HCT116 (cell line): Measurements from ENCODE around the gene TTC23.

Source experiments
- EZH2 ChIP-seq: fragments of 200-600 bp; sonication (generic); IDR thresholded peaks from 2 replicates; pipeline ENCODE4 v1.6.1; 2017; ENCODE audit warnings: antibody characterized with exemption, mixed run types
- TF ChIP-seq, protein P1 (sequence below), 3 experiments: fragments of 200-600 bp in 1 of 3; sonication (generic) in 1 of 3; IDR thresholded peaks in 2 of 3; conservative IDR thresholded peaks in 1 of 3; 2 replicates each; pipeline ENCODE4 v1.5.1; 2012 to 2017; ENCODE audit warnings: low read depth in 2 of 3, low read length in 2 of 3, antibody characterized with exemption in 1 of 3, borderline replicate concordance in 1 of 3, control low read depth in 1 of 3, mild to moderate bottlenecking in 1 of 3, mixed read lengths in 1 of 3, mixed run types in 1 of 3, moderate library complexity in 1 of 3; ENCODE audit not compliant: insufficient read depth in 1 of 3

DNA sequence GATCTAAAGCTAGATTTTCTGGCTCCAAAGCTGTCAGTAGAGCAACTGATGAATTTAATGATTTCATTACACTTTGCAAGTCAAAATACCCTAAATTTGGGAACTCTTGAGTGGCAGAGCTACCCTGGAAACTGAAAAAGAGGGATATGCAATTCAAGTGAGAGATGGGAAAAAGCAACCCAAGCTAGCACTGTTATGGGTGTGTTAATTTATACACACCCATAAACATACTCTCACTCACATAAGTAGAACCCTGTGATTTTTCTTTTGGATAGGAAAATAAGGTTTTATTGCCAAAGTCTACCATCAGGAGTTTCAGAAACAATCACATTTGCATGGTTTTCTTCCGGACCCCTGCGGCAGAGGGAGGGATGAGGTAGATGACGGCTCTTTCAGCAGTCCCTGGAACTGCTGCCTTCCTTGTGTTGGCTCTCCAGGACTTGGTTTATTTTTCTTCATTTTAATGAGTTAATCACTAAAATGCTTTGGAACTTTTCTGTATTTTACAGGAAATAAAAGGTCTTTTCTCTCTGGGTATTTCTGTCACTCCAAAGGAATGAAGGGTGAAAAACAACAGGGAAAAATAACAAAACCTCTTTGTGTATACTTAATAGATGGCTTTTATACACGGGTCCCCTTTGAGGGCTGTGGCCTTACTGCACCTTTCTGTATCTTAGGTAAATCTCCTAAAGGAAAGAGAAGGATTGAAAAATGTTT lies 63.8 kb downstream of the TTC23 start:
- no peak for TF ChIP-seq EZH2
- TF ChIP-seq, protein P1, sequence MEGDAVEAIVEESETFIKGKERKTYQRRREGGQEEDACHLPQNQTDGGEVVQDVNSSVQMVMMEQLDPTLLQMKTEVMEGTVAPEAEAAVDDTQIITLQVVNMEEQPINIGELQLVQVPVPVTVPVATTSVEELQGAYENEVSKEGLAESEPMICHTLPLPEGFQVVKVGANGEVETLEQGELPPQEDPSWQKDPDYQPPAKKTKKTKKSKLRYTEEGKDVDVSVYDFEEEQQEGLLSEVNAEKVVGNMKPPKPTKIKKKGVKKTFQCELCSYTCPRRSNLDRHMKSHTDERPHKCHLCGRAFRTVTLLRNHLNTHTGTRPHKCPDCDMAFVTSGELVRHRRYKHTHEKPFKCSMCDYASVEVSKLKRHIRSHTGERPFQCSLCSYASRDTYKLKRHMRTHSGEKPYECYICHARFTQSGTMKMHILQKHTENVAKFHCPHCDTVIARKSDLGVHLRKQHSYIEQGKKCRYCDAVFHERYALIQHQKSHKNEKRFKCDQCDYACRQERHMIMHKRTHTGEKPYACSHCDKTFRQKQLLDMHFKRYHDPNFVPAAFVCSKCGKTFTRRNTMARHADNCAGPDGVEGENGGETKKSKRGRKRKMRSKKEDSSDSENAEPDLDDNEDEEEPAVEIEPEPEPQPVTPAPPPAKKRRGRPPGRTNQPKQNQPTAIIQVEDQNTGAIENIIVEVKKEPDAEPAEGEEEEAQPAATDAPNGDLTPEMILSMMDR (IDR thresholded peaks at IDR 0.05 in 2 of 3, conservative IDR thresholded peaks at IDR 0.05 in 1 of 3; ENCODE audit: borderline replicate concordance in 1 of 3, insufficient read depth in 1 of 3, low read depth in 2 of 3, low read length in 2 of 3): no peak
